Caco-2 (cell line): ENCODE measurements around the gene AVPI1. TPM values are rescaled to one million over a fixed set of nuclear protein-coding genes. Genes with fewer than 3 reads are reported as not detected.

ENCODE experiments used
- BruUV-seq: library from RNA; stranded (reverse); fragments of 400-500 nt; replicated peaks from 2 replicates; lab custom pipeline; 2021; lab: Mats Ljungman, UMichigan
- CTCF ChIA-PET: fragments of 300-600 bp; sonication (Branson Sonifier 250); formaldehyde crosslinking; loops from one replicate; lab custom pipeline; 2022; ENCODE audit warnings: antibody characterized with exemption; lab: Charles Lee
- POLR2A ChIA-PET: fragments of 300-600 bp; sonication (Branson Sonifier 250); formaldehyde crosslinking; loops from one replicate; lab custom pipeline; 2022; ENCODE audit warnings: antibody characterized with exemption; lab: Charles Lee
- DNase-seq, 2 experiments: peaks; one replicate each; pipeline versions ENCODE4 v3.0.0 to v3.0.0-alpha.2; 2020 to 2022
- H3K27me3 ChIP-seq: replicated peaks from 2 replicates; pipeline ENCODE4 v1.6.0; 2011; ENCODE audit warnings: low read length; ENCODE audit not compliant: control insufficient read depth, insufficient read depth
- H3K36me3 ChIP-seq: 2 replicates; pipeline ENCODE4 v1.5.1; 2011; ENCODE audit warnings: low read length; ENCODE audit not compliant: control insufficient read depth, insufficient read depth
- H3K4me1 ChIP-seq: fragments of 250-450 bp; sonication (Bioruptor Pico); 2 replicates; pipeline ENCODE4 v1.5.1; 2020; ENCODE audit warnings: mild to moderate bottlenecking
- H3K4me3 ChIP-seq: 2 replicates; pipeline ENCODE4 v1.5.1; 2011; ENCODE audit warnings: low read depth, mild to moderate bottlenecking, control low read depth, low read length
- H3K9me3 ChIP-seq: fragments of 250-450 bp; sonication (Bioruptor Pico); 2 replicates; pipeline ENCODE4 v1.5.1; 2020; ENCODE audit warnings: mild to moderate bottlenecking, moderate library complexity
- H3K27ac Mint-ChIP-seq: one replicate; pipeline ENCODE4 v1.8.0; 2022; ENCODE audit warnings: mixed read lengths; ENCODE audit not compliant: unreplicated experiment
- H3K27me3 Mint-ChIP-seq: one replicate; pipeline ENCODE4 v1.8.0; 2022; ENCODE audit warnings: mixed read lengths; ENCODE audit not compliant: insufficient read depth, unreplicated experiment
- H3K36me3 Mint-ChIP-seq: one replicate; pipeline ENCODE4 v1.8.0; 2022; ENCODE audit warnings: mild to moderate bottlenecking, mixed read lengths; ENCODE audit not compliant: insufficient read depth, unreplicated experiment
- H3K4me1 Mint-ChIP-seq: one replicate; pipeline ENCODE4 v1.8.0; 2022; ENCODE audit warnings: low read depth, mixed read lengths; ENCODE audit not compliant: unreplicated experiment
- H3K4me3 Mint-ChIP-seq: one replicate; pipeline ENCODE4 v1.8.0; 2022; ENCODE audit warnings: mild to moderate bottlenecking, moderate library complexity, mixed read lengths; ENCODE audit not compliant: unreplicated experiment
- H3K9me3 Mint-ChIP-seq: one replicate; pipeline ENCODE4 v1.8.0; 2022; ENCODE audit warnings: mixed read lengths; ENCODE audit not compliant: unreplicated experiment
- CTCF ChIP-seq, 2 experiments: fragments of 200-600 bp in 1 of 2; IDR thresholded peaks; 1 replicate in 1 of 2; 2 replicates in 1 of 2; pipeline versions ENCODE4 v1.5.1 to v1.8.0; 2011 to 2022; ENCODE audit warnings: antibody characterized with exemption in 1 of 2, control low read depth in 1 of 2, inconsistent platforms in 1 of 2, low read depth in 1 of 2, low read length in 1 of 2, mild to moderate bottlenecking in 1 of 2, moderate library complexity in 1 of 2; ENCODE audit not compliant: insufficient read depth in 1 of 2, severe bottlenecking in 1 of 2, unreplicated experiment in 1 of 2
- intact Hi-C: fragments of 100-400 bp; cut with micrococcal nuclease; formaldehyde crosslinking; loops from one replicate; pipeline ENCODE4 v1.10.0; 2022; ENCODE audit not compliant: unreplicated experiment
- total RNA-seq: library from RNA; stranded (reverse); gene quantifications from 2 replicates; pipeline ENCODE4 v1.2.3, GENCODE V29; 2022

The AVPI1 gene
- total RNA-seq, 1 experiment from 2014 or later = 17.1 TPM

- no peaks in the 10 kb centered on the region for H3K27me3 Mint-ChIP-seq
- peaks cover 1% of the 10 kb centered on the region; the same call in 1 of the 2 replicates for H3K4me1 ChIP-seq
- peaks cover 12% of the 10 kb centered on the region for H3K4me1 Mint-ChIP-seq
- intact Hi-C loops = loop anchor here (1.0 to 10.0 kb wide), 5 partner anchors 17 to 327 kb away; partner anchors contain the start of gene RRP12
- DNase-seq = peak; percentile 63 to 79
- H3K36me3 Mint-ChIP-seq = peaks cover 1% of the 10 kb centered on the region
- BruUV-seq = no TSS peak
- ChIA-PET CTCF (interaction anchor here (1.0 to 1.5 kb wide), 3 partner anchors 22 to 44 kb away, joined by 4 to 6 read pairs (median 5); partner anchors contain the start of gene AVPI1), POLR2A (interaction anchor here (0.6 to 1.3 kb wide), 2 partner anchors 45 to 53 kb away, joined by 4 read pairs; partner anchors contain the start of gene AVPI1)
- no peak overlapping the region for H3K27ac Mint-ChIP-seq
- H3K4me3 ChIP-seq = no peak overlapping the region
- peaks cover 5% of the 10 kb centered on the region for H3K9me3 Mint-ChIP-seq
- no peaks in the 10 kb centered on the region for H3K27me3 ChIP-seq
- no peak overlapping the region for H3K4me3 Mint-ChIP-seq
- H3K9me3 ChIP-seq = no peaks in the 10 kb centered on the region
- H3K36me3 ChIP-seq = no peaks in the 10 kb centered on the region
- peak; percentile 81 to 88 for TF ChIP-seq CTCF (IDR thresholded peaks at IDR 0.05; ENCODE audit: insufficient read depth in 1 of 2, low read depth in 1 of 2, low read length in 1 of 2, severe bottlenecking in 1 of 2, unreplicated experiment in 1 of 2)
Observed at GRCh38 chr10:97731346-97732051, 44.5 kb upstream of the AVPI1 start.

- Mint-ChIP-seq H3K4me1 (peaks cover 10% of the 10 kb centered on the region), H3K27ac (no peak overlapping the region), H3K36me3 (no peaks in the 10 kb centered on the region), H3K4me3 (no peak overlapping the region), H3K9me3 (no peaks in the 10 kb centered on the region), H3K27me3 (no peaks in the 10 kb centered on the region)
- H3K4me3 ChIP-seq = no peak overlapping the region
- no peaks in the 10 kb centered on the region for H3K36me3 ChIP-seq
- ChIA-PET CTCF (no interaction called here), POLR2A (no interaction called here)
- no peaks in the 10 kb centered on the region for H3K4me1 ChIP-seq
- intact Hi-C loops = no loop called here
- no peaks in the 10 kb centered on the region for H3K27me3 ChIP-seq
- DNase-seq = no peak
- no peak for TF ChIP-seq CTCF (IDR thresholded peaks at IDR 0.05; ENCODE audit: insufficient read depth in 1 of 2, low read depth in 1 of 2, low read length in 1 of 2, severe bottlenecking in 1 of 2, unreplicated experiment in 1 of 2)
- H3K9me3 ChIP-seq = no peaks in the 10 kb centered on the region
- no TSS peak for BruUV-seq
Observed at GRCh38 chr10:97729014-97729413, 42.0 kb upstream of the AVPI1 start.

- intact Hi-C loops = no loop called here
- DNase-seq = peak; percentile 29 to 49
- BruUV-seq = no TSS peak
- Histone ChIP-seq H3K27me3 (no peaks in the 10 kb centered on the region), H3K9me3 (no peaks in the 10 kb centered on the region), H3K36me3 (no peaks in the 10 kb centered on the region), H3K4me1 (no peaks in the 10 kb centered on the region), H3K4me3 (peak overlapping the region; percentile 16; the same call in 1 of the 2 replicates)
- Mint-ChIP-seq H3K27me3 (no peaks in the 10 kb centered on the region), H3K27ac (no peak overlapping the region), H3K36me3 (no peaks in the 10 kb centered on the region), H3K9me3 (no peaks in the 10 kb centered on the region), H3K4me3 (no peak overlapping the region), H3K4me1 (peaks cover 10% of the 10 kb centered on the region)
- CTCF ChIA-PET = interaction anchor here (1.1 to 1.6 kb wide), 2 partner anchors 9 to 17 kb away, joined by 3 to 4 read pairs; no protein-coding TSS in a partner anchor
- TF ChIP-seq CTCF (IDR thresholded peaks at IDR 0.05; ENCODE audit: insufficient read depth in 1 of 2, low read depth in 1 of 2, low read length in 1 of 2, severe bottlenecking in 1 of 2, unreplicated experiment in 1 of 2) = no peak
- POLR2A ChIA-PET = interaction anchor here (0.7 to 1.1 kb wide), 3 partner anchors 10 to 14 kb away, joined by 3 to 5 read pairs (median 3); partner anchors contain the start of genes MARVELD1 and ZFYVE27
Observed at GRCh38 chr10:97726636-97727178, 39.7 kb upstream of the AVPI1 start.
